Peyer's patch (tissue), 4 donors: ENCODE results near the gene MYO18B. TPM values are rescaled to one million over a fixed set of nuclear protein-coding genes. Genes with fewer than 3 reads are reported as not detected.

Experiments used
- DNase-seq, 3 donors: peaks; one replicate each; pipeline ENCODE4 v3.0.0-alpha.2; 2017 to 2019
- H3K27ac ChIP-seq, 4 donors: fragments of 200-600 bp; sonication (generic); one replicate each; pipeline ENCODE4 v1.5.1; 2016 to 2019
- H3K27me3 ChIP-seq, 2 donors: fragments of 200-600 bp; sonication (generic); one replicate each; pipeline ENCODE4 v1.5.1; 2019
- H3K36me3 ChIP-seq, 3 donors: fragments of 200-600 bp; sonication (generic); one replicate each; pipeline ENCODE4 v1.5.1; 2016 to 2019
- H3K4me1 ChIP-seq, 4 donors: fragments of 200-600 bp; sonication (generic); one replicate each; pipeline ENCODE4 v1.5.1; 2016 to 2019
- H3K4me3 ChIP-seq, 4 donors: fragments of 200-600 bp; sonication (generic); 1 replicate in 3 of 4; 2 replicates in 1 of 4; pipeline ENCODE4 v1.5.1; 2016 to 2019; ENCODE audit warnings: mild to moderate bottlenecking in 1 of 4
- H3K9me3 ChIP-seq, 4 donors: fragments of 200-600 bp; sonication (generic); one replicate each; pipeline ENCODE4 v1.5.1; 2016 to 2019; ENCODE audit warnings: mild to moderate bottlenecking in 1 of 4
- CTCF ChIP-seq, 6 experiments: fragments of 450-650 bp in 4 of 6; fragments of 200-600 bp in 2 of 6; sonication (generic) in 1 of 6; IDR thresholded peaks; one replicate each; pipeline ENCODE4 v1.5.1; 2017 to 2019; ENCODE audit warnings: antibody characterized with exemption in 6 of 6, mild to moderate bottlenecking in 3 of 6, moderate library complexity in 1 of 6
- POLR2A ChIP-seq, 2 donors: fragments of 450-650 bp; IDR thresholded peaks; one replicate each; pipeline ENCODE4 v1.5.1; 2017; ENCODE audit warnings: antibody characterized with exemption in 2 of 2, mild to moderate bottlenecking in 2 of 2, moderate library complexity in 2 of 2
- total RNA-seq, 4 donors: library from RNA; depleted of rRNA; stranded (reverse); fragments of >200 nt; gene quantifications; one replicate each; pipeline ENCODE4 v1.1.0, GENCODE V29; 2016

Gene MYO18B
- total RNA-seq, 4 donors from 2014 or later: 0.28 to 0.83 TPM; not detected in 2

GRCh38 chr22:26023104-26023775 lies 281.3 kb downstream of the MYO18B start:
- H3K4me3 ChIP-seq: no peak overlapping the region
- no peak for DNase-seq
- no peak overlapping the region for H3K27ac ChIP-seq
- H3K4me1 ChIP-seq: no peaks in the 10 kb centered on the region
- TF ChIP-seq POLR2A (IDR thresholded peaks at IDR 0.05) (no peak), CTCF (IDR thresholded peaks at IDR 0.05) (no peak)
- H3K36me3 ChIP-seq: no peaks in the 10 kb centered on the region
- H3K27me3 ChIP-seq: no peaks in the 10 kb centered on the region
- no peaks in the 10 kb centered on the region for H3K9me3 ChIP-seq

GRCh38 chr22:26025626-26026025 lies 283.6 kb downstream of the MYO18B start:
- Histone ChIP-seq H3K4me3 (no peak overlapping the region), H3K9me3 (no peaks in the 10 kb centered on the region), H3K27ac (no peak overlapping the region), H3K27me3 (no peaks in the 10 kb centered on the region), H3K36me3 (no peaks in the 10 kb centered on the region), H3K4me1 (no peaks in the 10 kb centered on the region)
- TF ChIP-seq POLR2A (IDR thresholded peaks at IDR 0.05): no peak
- no peak for TF ChIP-seq CTCF (IDR thresholded peaks at IDR 0.05)
- DNase-seq: no peak

- no peak for DNase-seq
- TF ChIP-seq CTCF (IDR thresholded peaks at IDR 0.05): no peak
- no peak for TF ChIP-seq POLR2A (IDR thresholded peaks at IDR 0.05)
- H3K27me3 ChIP-seq: no peaks in the 10 kb centered on the region
These were observed 285.4 kb downstream of the MYO18B start for GRCh38 chr22:26027341-26027740.

GRCh38 chr22:26031641-26032040 lies 289.7 kb downstream of the MYO18B start:
- H3K4me3 ChIP-seq: no peak overlapping the region

More at GRCh38 chr22:26027341-26027740, 285.4 kb downstream of the MYO18B start:
- no peaks in the 10 kb centered on the region for H3K36me3 ChIP-seq
- no peak overlapping the region for H3K4me3 ChIP-seq
- no peaks in the 10 kb centered on the region for H3K4me1 ChIP-seq
- H3K9me3 ChIP-seq: no peaks in the 10 kb centered on the region
- no peak overlapping the region for H3K27ac ChIP-seq

GRCh38 chr22:26033071-26033470 lies 291.1 kb downstream of the MYO18B start:
- Histone ChIP-seq H3K4me3 (no peak overlapping the region), H3K36me3 (no peaks in the 10 kb centered on the region), H3K4me1 (no peaks in the 10 kb centered on the region), H3K27ac (no peak overlapping the region), H3K27me3 (no peaks in the 10 kb centered on the region), H3K9me3 (peaks cover 0 to 13% (median 3%) of the 10 kb centered on the region in 4 donors)
- TF ChIP-seq CTCF (IDR thresholded peaks at IDR 0.05) (no peak), POLR2A (IDR thresholded peaks at IDR 0.05) (no peak)
- DNase-seq: no peak

More at GRCh38 chr22:26031641-26032040, 289.7 kb downstream of the MYO18B start:
- Histone ChIP-seq H3K4me1 (no peaks in the 10 kb centered on the region), H3K36me3 (no peaks in the 10 kb centered on the region), H3K27ac (no peak overlapping the region), H3K9me3 (peaks cover 0 to 13% (median 3%) of the 10 kb centered on the region in 4 donors), H3K27me3 (no peaks in the 10 kb centered on the region)
- no peak for TF ChIP-seq POLR2A (IDR thresholded peaks at IDR 0.05)
- no peak for TF ChIP-seq CTCF (IDR thresholded peaks at IDR 0.05)
- no peak for DNase-seq
